Neural cell (in vitro differentiated cells): Measurements from ENCODE around the gene CD2.

ENCODE experiments used
- EP300 ChIP-seq: fragments of 450-650 bp; conservative IDR thresholded peaks from 2 replicates; pipeline ENCODE4 v1.6.1; 2014; ENCODE audit warnings: antibody characterized with exemption, mild to moderate bottlenecking, moderate library complexity; ENCODE audit not compliant: poor library complexity, severe bottlenecking
- EZH2 ChIP-seq: fragments of 200-600, 300-800 bp; shearing (Covaris generic), sonication (generic); IDR thresholded peaks from 2 replicates; pipeline ENCODE4 v1.6.1; 2014; ENCODE audit warnings: antibody characterized with exemption, low read length, borderline replicate concordance, mild to moderate bottlenecking; ENCODE audit not compliant: insufficient read depth, poor library complexity, severe bottlenecking
- MXI1 ChIP-seq: fragments of 450-650 bp; conservative IDR thresholded peaks from 2 replicates; pipeline ENCODE4 v1.6.1; 2014; ENCODE audit warnings: antibody characterized with exemption, mild to moderate bottlenecking; ENCODE audit not compliant: poor library complexity, severe bottlenecking
- POLR2AphosphoS5 ChIP-seq: IDR thresholded peaks from 2 replicates; pipeline ENCODE4 v1.6.1; 2012
- RAD21 ChIP-seq: fragments of 450-650 bp; conservative IDR thresholded peaks from 2 replicates; pipeline ENCODE4 v1.6.1; 2014; ENCODE audit warnings: antibody characterized with exemption, mild to moderate bottlenecking, moderate library complexity
- TAF1 ChIP-seq: IDR thresholded peaks from 2 replicates; pipeline ENCODE4 v1.6.1; 2012; ENCODE audit warnings: low read depth
- TF ChIP-seq, protein P1 (sequence below): fragments of 450-650 bp; IDR thresholded peaks from 2 replicates; pipeline ENCODE4 v1.5.1; 2014; ENCODE audit warnings: antibody characterized with exemption, mild to moderate bottlenecking, moderate library complexity; ENCODE audit not compliant: poor library complexity, severe bottlenecking
- TF ChIP-seq, protein P2 (sequence below): IDR thresholded peaks from 2 replicates; pipeline ENCODE4 v1.6.1; 2012; ENCODE audit warnings: borderline replicate concordance

DNA sequence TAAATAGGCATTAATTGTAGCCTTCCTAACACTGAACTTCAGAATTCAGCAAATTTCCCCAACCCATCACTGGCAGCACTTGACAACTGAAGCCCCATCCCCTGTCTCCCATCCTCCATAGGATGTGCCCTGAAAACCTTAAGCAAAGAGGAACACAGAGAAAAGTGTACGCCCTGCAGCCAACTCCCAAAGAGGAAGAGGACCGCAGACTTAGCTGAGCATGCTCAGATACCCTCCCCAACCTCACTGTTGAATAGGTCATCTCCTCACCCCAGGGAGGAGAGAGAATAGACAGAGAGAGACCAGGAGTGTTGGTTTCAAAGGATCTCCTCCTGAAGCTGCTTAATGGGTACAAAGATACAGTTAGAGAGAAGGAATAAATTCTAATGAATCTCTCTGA is 50.5 kb downstream of the CD2 start:
- TF ChIP-seq POLR2AphosphoS5 = no peak
- TF ChIP-seq, protein P1, sequence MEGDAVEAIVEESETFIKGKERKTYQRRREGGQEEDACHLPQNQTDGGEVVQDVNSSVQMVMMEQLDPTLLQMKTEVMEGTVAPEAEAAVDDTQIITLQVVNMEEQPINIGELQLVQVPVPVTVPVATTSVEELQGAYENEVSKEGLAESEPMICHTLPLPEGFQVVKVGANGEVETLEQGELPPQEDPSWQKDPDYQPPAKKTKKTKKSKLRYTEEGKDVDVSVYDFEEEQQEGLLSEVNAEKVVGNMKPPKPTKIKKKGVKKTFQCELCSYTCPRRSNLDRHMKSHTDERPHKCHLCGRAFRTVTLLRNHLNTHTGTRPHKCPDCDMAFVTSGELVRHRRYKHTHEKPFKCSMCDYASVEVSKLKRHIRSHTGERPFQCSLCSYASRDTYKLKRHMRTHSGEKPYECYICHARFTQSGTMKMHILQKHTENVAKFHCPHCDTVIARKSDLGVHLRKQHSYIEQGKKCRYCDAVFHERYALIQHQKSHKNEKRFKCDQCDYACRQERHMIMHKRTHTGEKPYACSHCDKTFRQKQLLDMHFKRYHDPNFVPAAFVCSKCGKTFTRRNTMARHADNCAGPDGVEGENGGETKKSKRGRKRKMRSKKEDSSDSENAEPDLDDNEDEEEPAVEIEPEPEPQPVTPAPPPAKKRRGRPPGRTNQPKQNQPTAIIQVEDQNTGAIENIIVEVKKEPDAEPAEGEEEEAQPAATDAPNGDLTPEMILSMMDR = no peak
- TF ChIP-seq EP300 = no peak
- TF ChIP-seq MXI1 = no peak
- no peak for TF ChIP-seq TAF1
- TF ChIP-seq EZH2 = no peak
- TF ChIP-seq RAD21 = no peak
- TF ChIP-seq, protein P2, sequence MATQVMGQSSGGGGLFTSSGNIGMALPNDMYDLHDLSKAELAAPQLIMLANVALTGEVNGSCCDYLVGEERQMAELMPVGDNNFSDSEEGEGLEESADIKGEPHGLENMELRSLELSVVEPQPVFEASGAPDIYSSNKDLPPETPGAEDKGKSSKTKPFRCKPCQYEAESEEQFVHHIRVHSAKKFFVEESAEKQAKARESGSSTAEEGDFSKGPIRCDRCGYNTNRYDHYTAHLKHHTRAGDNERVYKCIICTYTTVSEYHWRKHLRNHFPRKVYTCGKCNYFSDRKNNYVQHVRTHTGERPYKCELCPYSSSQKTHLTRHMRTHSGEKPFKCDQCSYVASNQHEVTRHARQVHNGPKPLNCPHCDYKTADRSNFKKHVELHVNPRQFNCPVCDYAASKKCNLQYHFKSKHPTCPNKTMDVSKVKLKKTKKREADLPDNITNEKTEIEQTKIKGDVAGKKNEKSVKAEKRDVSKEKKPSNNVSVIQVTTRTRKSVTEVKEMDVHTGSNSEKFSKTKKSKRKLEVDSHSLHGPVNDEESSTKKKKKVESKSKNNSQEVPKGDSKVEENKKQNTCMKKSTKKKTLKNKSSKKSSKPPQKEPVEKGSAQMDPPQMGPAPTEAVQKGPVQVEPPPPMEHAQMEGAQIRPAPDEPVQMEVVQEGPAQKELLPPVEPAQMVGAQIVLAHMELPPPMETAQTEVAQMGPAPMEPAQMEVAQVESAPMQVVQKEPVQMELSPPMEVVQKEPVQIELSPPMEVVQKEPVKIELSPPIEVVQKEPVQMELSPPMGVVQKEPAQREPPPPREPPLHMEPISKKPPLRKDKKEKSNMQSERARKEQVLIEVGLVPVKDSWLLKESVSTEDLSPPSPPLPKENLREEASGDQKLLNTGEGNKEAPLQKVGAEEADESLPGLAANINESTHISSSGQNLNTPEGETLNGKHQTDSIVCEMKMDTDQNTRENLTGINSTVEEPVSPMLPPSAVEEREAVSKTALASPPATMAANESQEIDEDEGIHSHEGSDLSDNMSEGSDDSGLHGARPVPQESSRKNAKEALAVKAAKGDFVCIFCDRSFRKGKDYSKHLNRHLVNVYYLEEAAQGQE = no peak
